GM11168 (cell line): ENCODE measurements around the gene UBE2J1.

Source experiments
- in situ Hi-C: fragments of 300-500 bp; cut with MboI; formaldehyde crosslinking; loops from one replicate; pipeline ENCODE4 v1.12.0; 2022; ENCODE audit warnings: low sequenced_read_pairs; ENCODE audit not compliant: unreplicated experiment

UBE2J1 gene

DNA sequence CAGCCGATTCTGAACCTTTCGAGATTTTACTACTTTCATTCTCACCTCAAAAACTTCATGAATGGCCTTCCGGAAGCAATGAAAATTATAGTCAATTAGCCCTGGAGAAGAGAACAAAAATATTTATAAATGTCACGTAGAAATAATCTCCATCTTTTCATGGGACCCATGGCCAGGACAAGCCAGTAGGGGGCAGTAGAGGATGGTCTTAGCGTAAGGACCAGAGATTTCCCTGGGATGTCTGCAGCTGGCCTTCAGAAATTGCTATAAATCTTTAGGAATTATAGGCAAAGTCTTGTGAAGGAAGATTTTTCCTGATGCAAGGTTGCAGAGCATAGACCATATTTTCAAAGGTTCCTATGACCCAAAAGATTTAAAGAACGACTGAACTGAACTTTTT is 15.6 kb upstream of the UBE2J1 start:
- in situ Hi-C loops = loop anchor here (5.0 kb wide), 1 partner anchor 244 kb away; no protein-coding TSS in a partner anchor

- in situ Hi-C loops = no loop called here
Measured at GRCh38 chr6:89364586-89364985, 12.1 kb upstream of the UBE2J1 start.

DNA sequence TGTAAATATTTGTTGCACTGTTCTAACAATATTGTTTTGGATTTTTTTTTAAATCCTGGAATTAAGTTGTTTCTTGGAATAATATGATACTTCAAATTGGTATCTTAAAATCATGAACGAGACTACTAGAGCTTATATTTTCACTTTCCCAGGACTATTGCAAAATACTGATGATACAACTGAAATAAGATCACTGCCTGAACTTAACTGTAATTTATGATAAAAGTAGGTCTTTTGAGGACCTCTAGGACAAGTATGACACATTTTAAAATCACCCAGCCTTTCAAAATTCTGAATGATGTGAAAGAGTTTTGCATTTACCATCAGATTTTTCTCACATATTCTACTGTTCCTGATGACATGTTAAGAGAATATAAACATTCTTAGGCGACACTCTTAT is 8.6 kb upstream of the UBE2J1 start:
- in situ Hi-C loops = no loop called here

DNA sequence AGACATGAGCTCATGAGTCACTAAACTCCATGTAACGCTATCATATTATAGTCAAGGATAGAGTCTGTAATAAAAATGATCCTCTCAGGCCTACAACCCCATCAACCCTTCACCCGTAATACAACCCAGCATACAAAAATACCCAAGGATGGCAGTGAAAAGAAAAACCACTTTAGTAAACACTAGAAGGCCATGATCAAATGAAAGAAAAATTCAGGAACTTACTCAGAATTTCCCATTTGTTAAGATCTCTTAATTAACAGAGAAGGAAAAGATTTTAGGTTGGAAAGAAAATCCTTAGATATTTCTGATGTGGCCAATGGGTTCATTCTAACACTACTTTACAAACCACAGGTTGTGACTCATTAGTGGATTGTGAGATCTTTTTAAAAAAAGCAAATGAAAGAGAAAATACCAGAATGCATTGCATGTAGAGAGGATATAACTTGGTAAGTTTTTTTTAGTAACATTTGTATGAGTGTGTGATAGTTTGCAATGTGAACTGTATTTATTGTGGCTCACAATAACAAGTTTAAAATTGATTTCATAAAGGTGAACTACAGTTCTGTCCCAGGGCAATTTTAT is 8.0 kb upstream of the UBE2J1 start:
- in situ Hi-C loops = no loop called here

DNA sequence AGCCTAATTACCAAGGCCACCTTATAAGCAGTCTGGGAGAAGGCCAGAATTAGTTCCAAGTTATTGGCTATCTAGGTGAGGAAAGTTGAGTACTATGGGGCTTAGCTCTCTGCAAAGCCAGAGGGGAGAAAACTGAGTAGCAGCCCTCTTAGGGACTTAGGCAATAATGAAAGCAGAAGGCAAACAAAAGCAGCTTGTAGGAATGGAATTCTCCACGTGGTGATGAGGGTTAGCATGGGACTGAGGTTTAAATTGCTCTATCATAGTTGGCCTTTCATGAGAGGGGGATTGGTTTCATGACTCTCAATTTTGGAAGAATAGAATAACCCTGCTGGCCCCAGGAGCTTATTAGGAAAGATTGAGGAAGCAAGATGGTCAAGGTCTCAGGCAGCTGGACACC is 7.0 kb upstream of the UBE2J1 start:
- in situ Hi-C loops = no loop called here

DNA sequence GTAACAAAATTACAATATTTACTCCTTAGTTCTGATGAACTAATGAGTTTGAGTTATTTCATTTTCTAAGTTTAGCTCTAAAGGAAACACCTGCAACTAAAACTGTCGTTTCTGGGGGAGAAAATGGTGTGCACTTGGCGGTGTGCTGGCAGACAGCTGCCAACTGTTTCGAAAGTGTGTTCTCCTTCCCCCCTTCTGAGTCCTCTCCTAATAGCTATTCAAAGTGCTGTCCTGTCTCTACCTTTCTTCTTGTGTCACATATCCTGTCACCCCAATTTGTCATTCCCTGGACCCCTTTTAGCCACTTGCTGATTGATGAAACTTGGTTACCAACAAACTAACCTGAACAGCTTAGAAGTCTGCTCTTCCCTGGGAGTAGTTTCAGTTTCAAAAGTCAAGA is 4.9 kb upstream of the UBE2J1 start:
- in situ Hi-C loops = no loop called here

- in situ Hi-C loops = no loop called here
Measured at GRCh38 chr6:89356642-89357170, 4.2 kb upstream of the UBE2J1 start.

GRCh38 chr6:89355511-89356194 is 3.1 kb upstream of the UBE2J1 start:
- in situ Hi-C loops = no loop called here

DNA sequence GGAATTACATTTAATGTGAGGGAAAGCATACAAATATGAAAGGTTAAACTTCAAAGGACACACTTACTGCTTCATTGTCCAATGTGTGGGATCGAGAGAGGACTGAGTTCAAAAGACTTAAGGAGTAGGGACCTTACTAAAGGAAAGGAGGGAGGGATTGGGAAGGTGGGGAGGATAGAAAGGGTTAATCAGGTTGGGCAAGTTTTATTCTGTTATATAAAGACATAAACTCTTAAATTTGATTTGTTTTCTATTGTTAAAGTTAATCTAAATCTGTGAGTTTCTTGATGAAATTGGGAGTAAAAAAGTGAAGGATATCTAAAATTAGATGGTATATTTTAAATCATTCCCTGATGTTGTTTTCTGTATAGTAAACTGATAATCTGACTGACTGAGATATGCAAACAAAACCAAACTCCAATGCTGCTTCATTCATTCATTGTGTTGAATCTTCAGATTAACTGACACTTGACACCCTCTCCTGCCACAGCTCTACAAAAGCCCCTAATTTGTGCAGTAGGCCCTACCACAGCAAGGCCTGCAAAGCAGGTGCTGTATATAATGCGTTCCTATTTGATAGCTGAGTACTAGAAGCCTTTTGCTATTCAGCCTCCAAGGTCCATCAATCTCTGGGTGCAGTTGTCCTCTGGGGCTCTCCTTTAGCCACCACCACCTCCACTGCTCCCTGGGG is 1.3 kb upstream of the UBE2J1 start:
- in situ Hi-C loops = no loop called here

- in situ Hi-C loops = no loop called here
Measured at GRCh38 chr6:89353118-89353556, 615 bp upstream of the UBE2J1 start.

DNA sequence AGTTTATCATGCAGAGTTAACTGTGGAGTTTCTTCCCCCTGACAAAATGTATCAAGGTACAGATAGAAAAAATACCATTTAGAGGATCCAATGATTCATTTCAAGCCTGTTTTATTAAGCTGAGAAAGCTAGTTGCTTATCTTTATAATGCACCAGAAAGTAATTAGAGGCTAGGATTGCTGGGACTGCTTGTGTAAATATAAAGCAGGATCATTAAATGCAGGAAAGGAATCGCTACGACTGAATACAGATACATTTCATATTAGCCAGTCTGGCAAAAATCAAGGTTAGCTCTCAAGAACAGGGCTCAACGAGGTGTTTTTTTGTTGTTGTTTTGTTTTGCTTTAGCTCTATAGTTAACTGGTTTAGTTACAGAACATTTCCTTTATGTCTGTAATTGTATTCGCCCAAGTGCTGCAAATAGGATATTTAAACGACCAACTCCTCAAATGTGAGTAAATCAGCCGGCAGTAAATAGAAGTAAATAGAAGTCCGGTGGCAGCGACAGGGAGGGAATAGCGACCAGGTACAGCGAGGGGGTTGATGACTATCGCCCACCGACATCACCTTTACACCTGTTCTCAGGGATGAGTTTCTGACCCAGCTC is 748 bp downstream of the UBE2J1 start:
- in situ Hi-C loops = no loop called here

- in situ Hi-C loops = no loop called here
Measured at GRCh38 chr6:89350281-89350966, 2.1 kb downstream of the UBE2J1 start.

- in situ Hi-C loops = no loop called here
Measured at GRCh38 chr6:89348372-89348771, 4.2 kb downstream of the UBE2J1 start.

- in situ Hi-C loops = no loop called here
Measured at GRCh38 chr6:89347825-89348224, 4.7 kb downstream of the UBE2J1 start.

GRCh38 chr6:89346433-89346832 is 6.1 kb downstream of the UBE2J1 start:
- in situ Hi-C loops = no loop called here

DNA sequence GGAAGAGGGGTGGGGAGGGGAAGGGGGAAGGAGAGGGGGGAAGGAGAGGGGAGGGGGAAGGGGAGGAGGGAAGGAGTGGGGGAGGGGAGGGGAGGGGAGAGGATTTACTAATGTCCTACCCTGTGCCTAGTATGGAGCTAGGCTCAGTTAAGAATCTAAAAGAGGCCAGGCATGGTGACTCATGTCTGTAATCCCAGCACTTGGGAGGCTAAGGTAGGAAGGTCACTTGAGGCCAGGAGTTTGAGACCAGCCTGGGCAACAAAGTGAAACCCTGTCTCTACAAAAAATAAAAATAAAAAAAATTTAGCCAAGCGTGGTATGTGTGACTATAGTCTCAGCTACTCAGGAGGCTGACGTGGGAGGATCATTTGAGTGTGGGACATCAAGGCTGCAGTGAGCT is 13.0 kb downstream of the UBE2J1 start:
- in situ Hi-C loops = no loop called here

GRCh38 chr6:89335164-89335563 is 17.4 kb downstream of the UBE2J1 start:
- in situ Hi-C loops = no loop called here

DNA sequence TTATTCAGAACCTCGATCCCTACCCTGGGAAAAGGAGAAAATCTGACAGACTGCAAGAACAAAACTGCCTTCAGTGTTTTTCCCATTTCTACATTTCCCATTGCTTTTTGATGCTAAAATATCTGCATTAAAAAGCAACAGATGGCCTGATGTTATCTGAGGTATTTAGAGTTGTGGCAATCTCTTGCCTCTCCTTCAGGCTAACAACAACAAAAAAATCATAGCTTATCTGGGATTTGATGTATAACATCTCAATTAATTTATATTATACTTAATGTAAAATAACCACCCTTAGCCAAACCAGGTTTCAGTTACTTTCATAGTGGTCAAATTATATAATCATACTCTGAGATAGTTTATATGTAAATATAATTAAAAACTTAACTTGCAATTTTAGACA is 21.6 kb downstream of the UBE2J1 start:
- in situ Hi-C loops = no loop called here

GRCh38 chr6:89328976-89329375 is 23.5 kb downstream of the UBE2J1 start:
- in situ Hi-C loops = loop anchor here (5.0 kb wide), 1 partner anchor 62 kb away; no protein-coding TSS in a partner anchor

- in situ Hi-C loops = no loop called here
Measured at GRCh38 chr6:89324304-89324703, 28.2 kb downstream of the UBE2J1 start.
